H9 (cell line): ENCODE data around the gene MED22. TPM values are rescaled to one million over a fixed set of nuclear protein-coding genes. Genes with fewer than 3 reads are reported as not detected.

Experiments used
- DNase-seq: peaks from one replicate; pipeline ENCODE4 v3.0.0-alpha.2; 2017
- H2AFZ ChIP-seq: one replicate; pipeline ENCODE4 v1.6.1; 2013; ENCODE audit warnings: mild to moderate bottlenecking, low read length, control low read depth, moderate library complexity
- H2AK5ac ChIP-seq: 2 replicates; pipeline ENCODE4 v1.6.1; 2013; ENCODE audit warnings: low read length, control low read depth, mixed read lengths; ENCODE audit not compliant: insufficient read length
- H2BK120ac ChIP-seq: one replicate; pipeline ENCODE4 v1.6.1; 2013; ENCODE audit warnings: low read depth, mild to moderate bottlenecking, low read length, control low read depth, inconsistent platforms; ENCODE audit not compliant: poor library complexity, severe bottlenecking
- H2BK12ac ChIP-seq: 2 replicates; pipeline ENCODE4 v1.6.1; 2013; ENCODE audit warnings: low read length, control low read depth, mixed read lengths, low read depth; ENCODE audit not compliant: insufficient read length
- H2BK15ac ChIP-seq: 2 replicates; pipeline ENCODE4 v1.6.1; 2013; ENCODE audit warnings: low read depth, low read length, control low read depth
- H2BK20ac ChIP-seq: one replicate; pipeline ENCODE4 v1.6.1; 2013; ENCODE audit warnings: low read depth, mild to moderate bottlenecking, low read length, control low read depth, inconsistent platforms; ENCODE audit not compliant: poor library complexity, severe bottlenecking
- H2BK5ac ChIP-seq: 2 replicates; pipeline ENCODE4 v1.6.1; 2013; ENCODE audit warnings: low read length, control low read depth, mixed read lengths; ENCODE audit not compliant: insufficient read length
- H3K14ac ChIP-seq: 2 replicates; pipeline ENCODE4 v1.6.1; 2013; ENCODE audit warnings: low read length, control low read depth; ENCODE audit not compliant: insufficient read depth
- H3K18ac ChIP-seq: 2 replicates; pipeline ENCODE4 v1.6.1; 2013; ENCODE audit warnings: low read depth, mild to moderate bottlenecking, mixed read lengths, low read length, control low read depth; ENCODE audit not compliant: insufficient read length
- H3K23ac ChIP-seq: 2 replicates; pipeline ENCODE4 v1.6.1; 2013; ENCODE audit warnings: low read length, control low read depth, mixed read lengths, low read depth; ENCODE audit not compliant: insufficient read length
- H3K23me2 ChIP-seq: 2 replicates; pipeline ENCODE4 v1.6.1; 2013; ENCODE audit warnings: low read depth, mild to moderate bottlenecking, mixed read lengths, low read length, control low read depth; ENCODE audit not compliant: insufficient read length, poor library complexity, severe bottlenecking
- H3K27ac ChIP-seq: 2 replicates; pipeline ENCODE4 v1.5.1; 2013; ENCODE audit warnings: low read length, control low read depth, mixed read lengths, low read depth; ENCODE audit not compliant: insufficient read length
- H3K27me3 ChIP-seq: 2 replicates; pipeline ENCODE4 v1.6.1; 2013; ENCODE audit warnings: low read length, control low read depth, inconsistent platforms; ENCODE audit not compliant: insufficient read depth
- H3K4ac ChIP-seq: 2 replicates; pipeline ENCODE4 v1.6.1; 2013; ENCODE audit warnings: low read depth, mild to moderate bottlenecking, control low read depth, inconsistent platforms, low read length, moderate library complexity
- H3K4me1 ChIP-seq: 2 replicates; pipeline ENCODE4 v1.6.1; 2013; ENCODE audit warnings: low read length, control low read depth, inconsistent platforms; ENCODE audit not compliant: insufficient read depth
- H3K4me2 ChIP-seq: 2 replicates; pipeline ENCODE4 v1.6.1; 2013; ENCODE audit warnings: low read length, control low read depth, mixed read lengths; ENCODE audit not compliant: insufficient read length, insufficient read depth
- H3K56ac ChIP-seq: 2 replicates; pipeline ENCODE4 v1.6.1; 2013; ENCODE audit warnings: low read depth, mild to moderate bottlenecking, mixed read lengths, low read length, control low read depth; ENCODE audit not compliant: insufficient read length
- H3K79me1 ChIP-seq: 2 replicates; pipeline ENCODE4 v1.6.1; 2013; ENCODE audit warnings: low read depth, mild to moderate bottlenecking, moderate library complexity, low read length, control low read depth, inconsistent platforms; ENCODE audit not compliant: insufficient read depth, poor library complexity, severe bottlenecking
- H3K79me2 ChIP-seq: 2 replicates; pipeline ENCODE4 v1.6.1; 2013; ENCODE audit warnings: low read length, control low read depth, inconsistent platforms; ENCODE audit not compliant: insufficient read depth
- H3K9ac ChIP-seq: 2 replicates; pipeline ENCODE4 v1.6.1; 2013; ENCODE audit warnings: low read length, control low read depth, mixed read lengths; ENCODE audit not compliant: insufficient read length; ENCODE audit errors: extremely low read depth
- H3K9me3 ChIP-seq: one replicate; pipeline ENCODE4 v1.6.1; 2013; ENCODE audit warnings: low read depth, low read length, inconsistent platforms; ENCODE audit not compliant: control insufficient read depth
- H3T11ph ChIP-seq: one replicate; pipeline ENCODE4 v1.6.1; 2013; ENCODE audit warnings: mild to moderate bottlenecking, low read length, control low read depth, inconsistent platforms
- H4K20me1 ChIP-seq: one replicate; pipeline ENCODE4 v1.6.1; 2013; ENCODE audit not compliant: control insufficient read depth, insufficient read length, insufficient read depth
- H4K5ac ChIP-seq: 2 replicates; pipeline ENCODE4 v1.6.1; 2013; ENCODE audit warnings: low read depth, mild to moderate bottlenecking, mixed read lengths, low read length, control low read depth; ENCODE audit not compliant: insufficient read length
- H4K8ac ChIP-seq: replicated peaks from 2 replicates; pipeline ENCODE4 v1.6.1; 2013; ENCODE audit warnings: low read length, control low read depth, mixed read lengths, low read depth; ENCODE audit not compliant: insufficient read length
- H4K91ac ChIP-seq: 2 replicates; pipeline ENCODE4 v1.6.1; 2013; ENCODE audit warnings: low read depth, mild to moderate bottlenecking, moderate library complexity, mixed read lengths, low read length, control low read depth; ENCODE audit not compliant: insufficient read length
- H3K27ac Mint-ChIP-seq, 3 experiments: 2 replicates in 2 of 3; 3 replicates in 1 of 3; pipeline ENCODE4 v1.8.0; 2020 to 2021; ENCODE audit warnings: mixed read lengths in 3 of 3, mild to moderate bottlenecking in 1 of 3, moderate library complexity in 1 of 3
- H3K27me3 Mint-ChIP-seq: 2 replicates; pipeline ENCODE4 v1.8.0; 2021; ENCODE audit warnings: low read depth, mild to moderate bottlenecking, moderate library complexity, mixed read lengths
- H3K36me3 Mint-ChIP-seq, 3 experiments: 2 replicates in 2 of 3; 3 replicates in 1 of 3; pipeline ENCODE4 v1.8.0; 2020 to 2021; ENCODE audit warnings: low read depth in 3 of 3, mixed read lengths in 3 of 3; ENCODE audit not compliant: insufficient read depth in 1 of 3
- H3K4me1 Mint-ChIP-seq, 2 experiments: 2 replicates each; pipeline ENCODE4 v1.8.0; 2020; ENCODE audit warnings: mixed read lengths in 2 of 2
- H3K4me3 Mint-ChIP-seq, 2 experiments: 2 replicates in 1 of 2; 3 replicates in 1 of 2; pipeline ENCODE4 v1.8.0; 2020 to 2021; ENCODE audit warnings: mild to moderate bottlenecking in 2 of 2, mixed read lengths in 2 of 2, moderate library complexity in 1 of 2
- H3K9me3 Mint-ChIP-seq, 2 experiments: 2 replicates in 1 of 2; 3 replicates in 1 of 2; pipeline ENCODE4 v1.8.0; 2020; ENCODE audit warnings: mild to moderate bottlenecking in 2 of 2, mixed read lengths in 2 of 2, moderate library complexity in 1 of 2
- CTCF ChIP-seq: fragments of 200-600 bp; sonication (generic); conservative IDR thresholded peaks from 3 replicates; pipeline ENCODE4 v1.8.0; 2021; ENCODE audit warnings: antibody characterized with exemption, mild to moderate bottlenecking
- WGBS: extraction: QIAGEN DNeasy Blood & Tissue Kit; methylation state at CpG from one replicate; pipeline ENCODE4 v1.1.7; 2013; ENCODE audit warnings: missing lambda C conversion rate, low lambda C conversion rate, mixed read lengths; ENCODE audit not compliant: insufficient read length; ENCODE audit errors: extremely low coverage; 5-methylcytosine and 5-hydroxymethylcytosine counted together
- total RNA-seq: library from RNA; stranded (reverse); gene quantifications from 2 replicates; pipeline ENCODE4 v1.2.1, GENCODE V29; 2021

The MED22 gene
- total RNA-seq, 1 experiment from 2014 or later: 60.1 TPM

- no peak overlapping the region for H3K23ac ChIP-seq
- no peak overlapping the region for H3K4me2 ChIP-seq
- H3K4me1 ChIP-seq: no peaks in the 10 kb centered on the region
- H3K79me1 ChIP-seq: no peaks in the 10 kb centered on the region
- H2BK5ac ChIP-seq: no peak overlapping the region
- DNase-seq: no peak
- no peak overlapping the region for H2BK120ac ChIP-seq
- no peak overlapping the region for H3K14ac ChIP-seq
- no peak overlapping the region for H4K8ac ChIP-seq
- no peak overlapping the region for H3T11ph ChIP-seq
- peaks cover 3 to 9% of the 10 kb centered on the region in 2 experiments; a peak in 4 of 5 replicates for H3K9me3 Mint-ChIP-seq
- H3K27ac Mint-ChIP-seq: no peak overlapping the region
- H2BK12ac ChIP-seq: no peak overlapping the region
- no peak overlapping the region for H3K18ac ChIP-seq
- no peak overlapping the region for H3K56ac ChIP-seq
- H3K9ac ChIP-seq: no peak overlapping the region
- no peak overlapping the region for H3K27ac ChIP-seq
- no peak overlapping the region for H2BK15ac ChIP-seq
- peaks cover 16% of the 10 kb centered on the region for H3K27me3 Mint-ChIP-seq
- H4K5ac ChIP-seq: no peak overlapping the region
- no peak overlapping the region for H2AFZ ChIP-seq
- H2AK5ac ChIP-seq: no peak overlapping the region
- H3K4me3 Mint-ChIP-seq: no peak overlapping the region
- peaks cover 3% of the 10 kb centered on the region for H4K20me1 ChIP-seq
- no peak overlapping the region for H2BK20ac ChIP-seq
- no peak overlapping the region for H4K91ac ChIP-seq
- no peaks in the 10 kb centered on the region for H3K4me1 Mint-ChIP-seq
- TF ChIP-seq CTCF: no peak
- H3K79me2 ChIP-seq: no peaks in the 10 kb centered on the region
- no peaks in the 10 kb centered on the region for H3K27me3 ChIP-seq
- H3K23me2 ChIP-seq: no peaks in the 10 kb centered on the region
- no peaks in the 10 kb centered on the region for H3K36me3 Mint-ChIP-seq
- H3K9me3 ChIP-seq: no peaks in the 10 kb centered on the region
- WGBS: no CpG with 5 or more reads among the region's 14 CpGs
- no peak overlapping the region for H3K4ac ChIP-seq
Observed at GRCh38 chr9:133385452-133385851, 37.5 kb upstream of the MED22 start.
